HepG2 (cell line): ENCODE results near the gene TRRAP. TPM values are rescaled to one million over a fixed set of nuclear protein-coding genes. Genes with fewer than 3 reads are reported as not detected.

ENCODE experiments used
- ATAC-seq: fragments of 200-7000 bp; cut with Tn5 transposase; 3 replicates; pipeline ENCODE4 v1.9.1; 2020; ENCODE audit warnings: mild to moderate bottlenecking, moderate library complexity
- BruUV-seq: library from RNA; stranded (reverse); fragments of 400-500 nt; replicated peaks from 2 replicates; lab custom pipeline; 2021; lab: Mats Ljungman, UMichigan
- CTCF ChIA-PET: fragments of 300-600 bp; formaldehyde crosslinking; extraction: SDS; loops from one replicate; lab custom pipeline; 2021; ENCODE audit warnings: low total read pairs, inconsistent platforms, low intra/inter-chr PET ratio; lab: Yijun Ruan, JAX
- POLR2A ChIA-PET: fragments of 350-600 bp; sonication (Branson Sonifier 250); formaldehyde crosslinking; loops from one replicate; lab custom pipeline; 2020; ENCODE audit warnings: antibody characterized with exemption, inconsistent platforms; lab: Yijun Ruan, JAX
- DNase-seq: peaks from one replicate; pipeline ENCODE4 v3.0.0-alpha.2; 2015; ENCODE audit warnings: low spot score
- FAIRE-seq: peaks from 3 replicates; lab custom pipeline; 2011; peaks lifted over from hg19 to GRCh38; lab: Jason Lieb, UNC
- H2AFZ ChIP-seq: one replicate; pipeline ENCODE4 v1.6.1; 2011; ENCODE audit warnings: low read length, inconsistent platforms
- H3K27ac ChIP-seq: fragments of 300-600 bp; 3 replicates; pipeline ENCODE4 v1.8.0; 2011; ENCODE audit warnings: mixed run types, mild to moderate bottlenecking, mixed read lengths, low read length, inconsistent platforms; ENCODE audit not compliant: insufficient read depth; ENCODE audit errors: extremely low read length
- H3K27me3 ChIP-seq, 2 experiments: fragments of 200-600 bp in 1 of 2; 2 replicates in 1 of 2; 3 replicates in 1 of 2; pipeline versions ENCODE4 v1.6.0 to v1.8.0; 2011; ENCODE audit warnings: low read length in 2 of 2, mild to moderate bottlenecking in 2 of 2, moderate library complexity in 2 of 2, inconsistent platforms in 1 of 2; ENCODE audit not compliant: insufficient read depth in 2 of 2, control insufficient read depth in 1 of 2
- H3K36me3 ChIP-seq, 2 experiments: fragments of 200-600 bp in 1 of 2; replicated peaks in 1 of 2; 2 replicates in 1 of 2; 3 replicates in 1 of 2; pipeline versions ENCODE4 v1.5.1 to v1.8.0; 2011; ENCODE audit warnings: low read length in 2 of 2, inconsistent platforms in 1 of 2; ENCODE audit not compliant: insufficient read depth in 2 of 2, control insufficient read depth in 1 of 2
- H3K4me1 ChIP-seq: 2 replicates; pipeline ENCODE4 v1.5.1; 2012; ENCODE audit warnings: low read length, inconsistent platforms; ENCODE audit not compliant: insufficient read depth
- H3K4me2 ChIP-seq: 2 replicates; pipeline ENCODE4 v1.6.0; 2011; ENCODE audit warnings: low read depth, low read length, inconsistent platforms
- H3K4me3 ChIP-seq, 3 experiments: fragments of 200-600 bp in 1 of 3; sonication (generic), shearing (Covaris generic) in 1 of 3; replicated peaks in 1 of 3; 2 replicates each; pipeline ENCODE4 v1.5.1; 2011 to 2016; ENCODE audit warnings: low read length in 3 of 3, inconsistent platforms in 2 of 3, low read depth in 2 of 3, mild to moderate bottlenecking in 2 of 3, control low read depth in 1 of 3, mixed read lengths in 1 of 3; ENCODE audit not compliant: insufficient read depth in 1 of 3
- H3K79me2 ChIP-seq: one replicate; pipeline ENCODE4 v1.6.1; 2011; ENCODE audit warnings: low read length, inconsistent platforms; ENCODE audit not compliant: insufficient read depth
- H3K9ac ChIP-seq: 2 replicates; pipeline ENCODE4 v1.6.0; 2011; ENCODE audit warnings: mild to moderate bottlenecking, low read depth, low read length, inconsistent platforms; ENCODE audit not compliant: insufficient read depth
- H3K9me3 ChIP-seq: 2 replicates; pipeline ENCODE4 v1.5.1; 2012; ENCODE audit warnings: mild to moderate bottlenecking, low read length
- H4K20me1 ChIP-seq: 2 replicates; pipeline ENCODE4 v1.6.0; 2011; ENCODE audit warnings: inconsistent platforms, mild to moderate bottlenecking, low read length, moderate library complexity; ENCODE audit not compliant: insufficient read depth
- BRCA1 ChIP-seq: sonication (generic); formaldehyde crosslinking; IDR thresholded peaks from 2 replicates; pipeline ENCODE4 v1.4.0; 2020; ENCODE audit warnings: missing genetic modification reagents
- FOSL1 ChIP-seq: sonication (generic); formaldehyde crosslinking; IDR thresholded peaks from 2 replicates; pipeline ENCODE4 v1.9.0; 2021; ENCODE audit warnings: missing genetic modification reagents, borderline replicate concordance
- MAFK ChIP-seq, 2 experiments: IDR thresholded peaks in 1 of 2; conservative IDR thresholded peaks in 1 of 2; 2 replicates each; pipeline ENCODE4 v1.6.1; 2011; ENCODE audit warnings: improper control_type of control experiment in 2 of 2, low read length in 2 of 2
- MLLT10 ChIP-seq: sonication (generic); formaldehyde crosslinking; IDR thresholded peaks from 2 replicates; pipeline ENCODE4 v1.4.0; 2020; ENCODE audit warnings: missing genetic modification reagents
- NFIB ChIP-seq: sonication (generic); formaldehyde crosslinking; IDR thresholded peaks from 2 replicates; pipeline ENCODE4 v1.9.0; 2021; ENCODE audit warnings: missing genetic modification reagents, mild to moderate bottlenecking, borderline replicate concordance
- NR2F6 ChIP-seq, 2 experiments: IDR thresholded peaks; 2 replicates each; pipeline ENCODE4 v1.6.1; 2016; ENCODE audit warnings: antibody characterized with exemption in 1 of 2, mild to moderate bottlenecking in 1 of 2
- PHF20 ChIP-seq: sonication (generic); formaldehyde crosslinking; IDR thresholded peaks from 2 replicates; pipeline ENCODE4 v1.5.0; 2020; ENCODE audit warnings: mild to moderate bottlenecking, missing genetic modification reagents
- XRCC5 ChIP-seq: fragments of 200-400 bp; formaldehyde crosslinking; optimal IDR thresholded peaks from 2 replicates; pipeline ENCODE3; 2017; ENCODE audit warnings: mild to moderate bottlenecking, low read length
- ZFP82 ChIP-seq: sonication (generic); formaldehyde crosslinking; IDR thresholded peaks from 2 replicates; pipeline ENCODE4 v1.5.1; 2020; ENCODE audit warnings: mild to moderate bottlenecking, missing genetic modification reagents, borderline replicate concordance
- ZKSCAN8 ChIP-seq: IDR thresholded peaks from 2 replicates; pipeline ENCODE4 v1.6.1; 2016; ENCODE audit warnings: borderline replicate concordance, missing genetic modification reagents, missing compliant biosample characterization
- ZNF350 ChIP-seq: sonication (generic); formaldehyde crosslinking; IDR thresholded peaks from 2 replicates; pipeline ENCODE4 v1.4.0; 2020; ENCODE audit warnings: mild to moderate bottlenecking, low read depth, missing genetic modification reagents, borderline replicate concordance
- ZNF556 ChIP-seq: sonication (generic); formaldehyde crosslinking; IDR thresholded peaks from 2 replicates; pipeline ENCODE4 v1.4.0; 2020; ENCODE audit warnings: mild to moderate bottlenecking, missing genetic modification reagents, borderline replicate concordance
- ZSCAN31 ChIP-seq: sonication (generic); formaldehyde crosslinking; IDR thresholded peaks from 2 replicates; pipeline ENCODE4 v1.5.0; 2020; ENCODE audit warnings: low read depth, mild to moderate bottlenecking, missing genetic modification reagents
- WGBS: methylation state at CpG from one replicate; pipeline ENCODE4 v1.1.6; 2017; ENCODE audit warnings: low lambda C conversion rate; 5-methylcytosine and 5-hydroxymethylcytosine counted together
- in situ Hi-C: cut with HindIII; loops from 2 replicates; pipeline ENCODE4 v1.10.0; 2017; ENCODE audit warnings: low pct_unique_long_range_greater_than_20kb; ENCODE audit not compliant: extremely low pct_ligation_motif_present
- intact Hi-C: fragments of 100-400 bp; cut with micrococcal nuclease; formaldehyde crosslinking; loops from one replicate; pipeline ENCODE4 v1.10.0; 2022; ENCODE audit not compliant: unreplicated experiment
- polyA plus RNA-seq, 8 experiments: library from polyadenylated mRNA; depleted of rRNA in 3 of 8; stranded (reverse) in 7 of 8; unstranded in 1 of 8; fragments of >200 nt; fragmentation: Illumina TruSeq in 4 of 8; extraction: Trizol in 4 of 8; gene quantifications; 2 replicates each; pipeline versions ENCODE4 v1.2.1 to v1.2.3, GENCODE V29; 2011 to 2016; ENCODE audit warnings: low read depth in 4 of 8, missing spikeins in 1 of 8, mixed read lengths in 1 of 8; ENCODE audit not compliant: insufficient read depth in 1 of 8
- total RNA-seq, 5 experiments: library from RNA; depleted of rRNA; stranded (reverse); fragments of >200 nt; fragmentation: Illumina TruSeq; extraction: Trizol; gene quantifications; 2 replicates each; pipeline ENCODE4 v1.2.3, GENCODE V29; 2016; ENCODE audit warnings: low read depth in 1 of 5
- TF ChIP-seq, protein P1 (sequence below): IDR thresholded peaks from 2 replicates; pipeline ENCODE4 v1.6.1; 2016; ENCODE audit warnings: control low read depth
- TF ChIP-seq, protein P2 (sequence below): sonication (generic); formaldehyde crosslinking; IDR thresholded peaks from 2 replicates; pipeline ENCODE4 v1.5.1; 2020; ENCODE audit warnings: mild to moderate bottlenecking, missing genetic modification reagents, moderate library complexity

TRRAP gene
- total and polyA plus RNA-seq, 2 of the 13 experiments (the other 11 are each of a cell fraction or from before 2014, with no cell fraction given): 8.6 to 10.5 TPM

DNA sequence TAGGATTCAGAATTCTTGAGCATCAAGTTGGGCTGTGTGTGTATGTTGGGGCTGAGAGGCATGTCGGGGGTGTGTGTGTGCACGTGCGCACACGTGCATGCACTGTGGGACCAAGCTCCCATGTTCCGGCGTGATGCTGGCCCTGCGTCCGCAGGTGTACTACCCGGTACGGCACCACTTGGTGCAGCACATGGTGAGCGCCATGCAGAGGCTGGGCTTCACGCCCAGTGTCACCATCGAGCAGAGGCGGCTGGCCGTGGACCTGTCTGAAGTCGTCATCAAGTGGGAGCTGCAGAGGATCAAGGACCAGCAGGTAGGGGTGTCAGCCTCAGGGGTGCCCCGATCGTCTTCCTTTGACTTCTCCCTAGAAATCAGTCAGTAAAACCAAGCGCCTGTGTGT, 77.7 kb downstream of the TRRAP start:
- no peak overlapping the region for H3K4me2 ChIP-seq
- WGBS: 98% methylated on average over 9 of the region's 19 CpGs
- H2AFZ ChIP-seq: no peak overlapping the region
- intact Hi-C loops (no loop called here), in situ Hi-C loops (no loop called here)
- DNase-seq (no peak), ATAC-seq (no peak), FAIRE-seq (no peak)
- ChIA-PET CTCF (no interaction called here), POLR2A (no interaction called here)
- H3K4me3 ChIP-seq: no peak overlapping the region
- H3K36me3 ChIP-seq: peaks cover 43 to 91% of the 10 kb centered on the region in 2 experiments
- H3K4me1 ChIP-seq: no peaks in the 10 kb centered on the region
- H3K27me3 ChIP-seq: no peaks in the 10 kb centered on the region
- TF ChIP-seq ZNF350 (CRISPR knock-in tag) (no peak), FOSL1 (CRISPR knock-in tag) (no peak), ZSCAN31 (CRISPR knock-in tag) (no peak), ZFP82 (CRISPR knock-in tag) (no peak), XRCC5 (no peak), ZNF556 (CRISPR knock-in tag) (no peak), NR2F6 (IDR thresholded peaks at IDR 0.05) (no peak), NR2F6 (CRISPR knock-in tag; IDR thresholded peaks at IDR 0.05) (no peak)
- TF ChIP-seq, protein P1, sequence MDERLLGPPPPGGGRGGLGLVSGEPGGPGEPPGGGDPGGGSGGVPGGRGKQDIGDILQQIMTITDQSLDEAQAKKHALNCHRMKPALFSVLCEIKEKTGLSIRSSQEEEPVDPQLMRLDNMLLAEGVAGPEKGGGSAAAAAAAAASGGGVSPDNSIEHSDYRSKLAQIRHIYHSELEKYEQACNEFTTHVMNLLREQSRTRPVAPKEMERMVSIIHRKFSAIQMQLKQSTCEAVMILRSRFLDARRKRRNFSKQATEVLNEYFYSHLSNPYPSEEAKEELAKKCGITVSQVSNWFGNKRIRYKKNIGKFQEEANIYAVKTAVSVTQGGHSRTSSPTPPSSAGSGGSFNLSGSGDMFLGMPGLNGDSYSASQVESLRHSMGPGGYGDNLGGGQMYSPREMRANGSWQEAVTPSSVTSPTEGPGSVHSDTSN (CRISPR knock-in tag): no peak
- BruUV-seq: no TSS peak
- no peaks in the 10 kb centered on the region for H3K9me3 ChIP-seq
- H4K20me1 ChIP-seq: no peaks in the 10 kb centered on the region
- no peaks in the 10 kb centered on the region for H3K79me2 ChIP-seq
- H3K9ac ChIP-seq: no peak overlapping the region
- H3K27ac ChIP-seq: no peak overlapping the region

DNA sequence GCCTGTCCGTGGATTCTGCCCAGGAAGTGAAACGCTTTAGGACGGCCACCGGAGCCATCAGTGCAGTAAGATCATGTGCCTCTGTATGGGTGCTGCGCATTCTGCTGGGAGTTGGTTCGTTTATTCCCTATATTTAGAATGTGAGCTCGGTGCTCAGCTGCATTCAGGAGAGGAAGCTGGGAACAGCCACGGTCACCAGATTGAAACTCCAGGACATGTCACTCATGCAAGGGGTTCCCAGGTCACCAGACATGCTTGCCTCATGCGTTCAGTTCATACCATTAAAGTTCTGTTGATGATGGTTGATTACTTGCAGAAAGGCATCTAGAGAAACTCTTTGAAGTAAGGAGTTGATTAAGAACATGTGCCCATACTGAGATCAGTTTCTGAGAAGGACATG, 78.1 kb downstream of the TRRAP start:
- FAIRE-seq: no peak
- ATAC-seq: no peak
- H3K36me3 ChIP-seq: peaks cover 47 to 91% of the 10 kb centered on the region in 2 experiments
- 95% methylated on average over 9 of the region's 9 CpGs for WGBS
- ChIA-PET POLR2A (no interaction called here), CTCF (no interaction called here)
- no peaks in the 10 kb centered on the region for H3K27me3 ChIP-seq
- no peak overlapping the region for H3K27ac ChIP-seq
- DNase-seq: no peak
- H3K4me2 ChIP-seq: no peak overlapping the region
- H3K4me1 ChIP-seq: no peaks in the 10 kb centered on the region
- no peak overlapping the region for H3K9ac ChIP-seq
- H3K79me2 ChIP-seq: no peaks in the 10 kb centered on the region
- H2AFZ ChIP-seq: no peak overlapping the region
- intact Hi-C loops (no loop called here), in situ Hi-C loops (no loop called here)
- H4K20me1 ChIP-seq: no peaks in the 10 kb centered on the region
- no peaks in the 10 kb centered on the region for H3K9me3 ChIP-seq
- BruUV-seq: no TSS peak
- H3K4me3 ChIP-seq: no peak overlapping the region
- TF ChIP-seq PHF20 (CRISPR knock-in tag): no peak
- no peak for TF ChIP-seq BRCA1 (CRISPR knock-in tag)
- no peak for TF ChIP-seq MLLT10 (CRISPR knock-in tag)
- TF ChIP-seq MAFK (conservative IDR thresholded peaks at IDR 0.05 in 1 of 2, IDR thresholded peaks at IDR 0.05 in 1 of 2; ENCODE audit: low read length in 2 of 2): no peak
- TF ChIP-seq, protein P2, sequence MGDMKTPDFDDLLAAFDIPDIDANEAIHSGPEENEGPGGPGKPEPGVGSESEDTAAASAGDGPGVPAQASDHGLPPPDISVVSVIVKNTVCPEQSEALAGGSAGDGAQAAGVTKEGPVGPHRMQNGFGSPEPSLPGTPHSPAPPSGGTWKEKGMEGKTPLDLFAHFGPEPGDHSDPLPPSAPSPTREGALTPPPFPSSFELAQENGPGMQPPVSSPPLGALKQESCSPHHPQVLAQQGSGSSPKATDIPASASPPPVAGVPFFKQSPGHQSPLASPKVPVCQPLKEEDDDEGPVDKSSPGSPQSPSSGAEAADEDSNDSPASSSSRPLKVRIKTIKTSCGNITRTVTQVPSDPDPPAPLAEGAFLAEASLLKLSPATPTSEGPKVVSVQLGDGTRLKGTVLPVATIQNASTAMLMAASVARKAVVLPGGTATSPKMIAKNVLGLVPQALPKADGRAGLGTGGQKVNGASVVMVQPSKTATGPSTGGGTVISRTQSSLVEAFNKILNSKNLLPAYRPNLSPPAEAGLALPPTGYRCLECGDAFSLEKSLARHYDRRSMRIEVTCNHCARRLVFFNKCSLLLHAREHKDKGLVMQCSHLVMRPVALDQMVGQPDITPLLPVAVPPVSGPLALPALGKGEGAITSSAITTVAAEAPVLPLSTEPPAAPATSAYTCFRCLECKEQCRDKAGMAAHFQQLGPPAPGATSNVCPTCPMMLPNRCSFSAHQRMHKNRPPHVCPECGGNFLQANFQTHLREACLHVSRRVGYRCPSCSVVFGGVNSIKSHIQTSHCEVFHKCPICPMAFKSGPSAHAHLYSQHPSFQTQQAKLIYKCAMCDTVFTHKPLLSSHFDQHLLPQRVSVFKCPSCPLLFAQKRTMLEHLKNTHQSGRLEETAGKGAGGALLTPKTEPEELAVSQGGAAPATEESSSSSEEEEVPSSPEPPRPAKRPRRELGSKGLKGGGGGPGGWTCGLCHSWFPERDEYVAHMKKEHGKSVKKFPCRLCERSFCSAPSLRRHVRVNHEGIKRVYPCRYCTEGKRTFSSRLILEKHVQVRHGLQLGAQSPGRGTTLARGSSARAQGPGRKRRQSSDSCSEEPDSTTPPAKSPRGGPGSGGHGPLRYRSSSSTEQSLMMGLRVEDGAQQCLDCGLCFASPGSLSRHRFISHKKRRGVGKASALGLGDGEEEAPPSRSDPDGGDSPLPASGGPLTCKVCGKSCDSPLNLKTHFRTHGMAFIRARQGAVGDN: no peak
- no peak for TF ChIP-seq NFIB
- no peak for TF ChIP-seq ZKSCAN8
